GM18868 (cell line): ENCODE data around the gene SYPL1.
A peak's percentile ranks its signal among the peaks of the same experiment; 100 is the strongest.

Experiments
- ATAC-seq: cut with Tn5 transposase; IDR thresholded peaks from one replicate; pipeline ENCODE4 v1.9.1; 2021; ENCODE audit warnings: mild to moderate bottlenecking, moderate library complexity; ENCODE audit not compliant: unreplicated experiment

SYPL1 gene

DNA sequence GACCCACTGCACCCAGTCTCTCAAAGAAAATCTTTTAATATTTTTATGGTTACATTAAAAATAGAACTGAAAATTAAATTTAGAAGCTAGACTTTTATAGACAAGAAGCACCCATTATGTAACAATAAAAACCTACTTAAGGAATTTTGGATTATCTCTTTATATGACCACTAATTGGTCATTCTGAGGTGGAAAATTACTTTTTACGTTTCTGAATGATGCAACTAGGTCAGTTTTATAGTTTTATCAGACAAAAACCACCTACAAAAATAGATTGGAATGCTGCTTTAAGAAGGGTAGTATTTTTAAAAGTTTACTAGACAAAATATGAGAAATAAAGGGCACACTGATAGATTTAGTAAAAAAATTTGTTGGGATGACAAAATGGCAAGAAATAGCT, 16.5 kb downstream of the SYPL1 start:
- ATAC-seq: no peak

DNA sequence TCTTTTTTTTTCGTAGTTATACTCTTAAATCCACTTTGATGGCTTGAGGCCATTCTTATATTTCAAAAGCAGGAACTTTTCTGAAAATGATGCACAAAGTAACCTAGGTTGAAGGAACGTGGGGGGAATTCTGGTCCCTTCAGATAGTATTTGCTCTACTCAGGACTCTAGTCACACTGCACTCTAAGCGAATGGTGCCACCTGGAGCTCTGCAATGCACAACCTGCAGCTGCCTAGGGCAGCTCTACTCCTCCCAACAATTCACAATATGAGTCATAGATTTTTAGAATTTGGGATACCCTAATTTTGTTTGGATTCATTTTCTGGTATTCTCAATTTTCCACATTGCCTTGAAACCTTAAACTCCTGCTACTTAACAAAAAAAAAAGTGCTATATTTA, 17.3 kb downstream of the SYPL1 start:
- ATAC-seq: no peak

DNA sequence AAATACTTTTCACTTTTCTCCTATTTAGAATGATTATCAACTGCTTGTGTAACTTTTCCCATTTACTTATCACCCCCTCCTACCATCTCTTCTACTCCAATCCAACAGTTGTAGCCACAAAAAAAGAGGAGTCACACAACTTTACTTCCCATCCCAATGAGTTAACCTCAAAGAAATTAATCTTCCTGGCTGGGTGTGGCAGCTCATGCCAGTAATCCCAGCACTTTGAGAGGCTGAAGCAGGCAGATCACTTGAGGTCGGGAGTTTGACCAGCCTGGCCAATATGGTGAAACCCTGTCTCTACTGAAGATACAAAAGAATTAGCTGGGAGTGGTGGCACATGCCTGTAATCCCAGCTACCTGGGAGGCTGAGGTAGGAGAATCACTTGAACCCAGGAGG, 19.9 kb downstream of the SYPL1 start:
- no peak for ATAC-seq

DNA sequence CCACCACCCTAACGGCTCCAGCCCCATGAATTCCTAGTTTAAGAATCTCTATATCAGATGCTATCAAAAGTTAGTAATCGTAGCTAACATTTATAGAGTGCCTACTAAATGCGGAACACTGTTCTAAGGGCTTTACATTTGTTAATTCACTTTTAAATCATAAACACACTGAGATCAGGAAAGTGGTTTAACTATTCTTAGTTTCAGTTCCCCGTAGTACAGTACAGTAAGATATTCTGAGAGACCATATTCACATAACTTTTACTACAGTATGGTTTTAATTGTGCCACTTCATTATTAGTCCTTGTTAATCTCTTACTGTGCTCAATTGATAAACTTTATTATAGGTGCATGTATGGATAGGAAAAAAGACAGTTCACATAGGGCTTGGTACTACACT, 22.5 kb downstream of the SYPL1 start:
- ATAC-seq: peak; percentile 92

DNA sequence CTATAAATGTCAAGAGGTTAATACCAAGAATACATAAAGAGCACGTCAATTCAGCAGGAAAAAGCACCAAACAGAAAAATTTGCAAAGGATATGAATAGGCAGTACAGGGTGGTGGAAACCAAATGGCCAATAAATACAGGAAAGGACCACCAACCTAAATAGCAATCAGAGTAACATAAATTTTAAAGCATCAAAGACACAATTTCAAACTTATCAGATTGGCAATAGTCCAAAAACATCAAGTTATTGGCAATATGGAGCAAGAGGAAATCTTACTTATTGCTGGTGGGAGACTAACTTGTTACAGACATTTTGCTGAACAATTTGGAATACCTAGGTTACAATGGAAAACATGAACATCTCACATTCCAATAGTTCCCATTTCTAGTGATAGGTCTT, 24.1 kb downstream of the SYPL1 start:
- ATAC-seq: no peak

DNA sequence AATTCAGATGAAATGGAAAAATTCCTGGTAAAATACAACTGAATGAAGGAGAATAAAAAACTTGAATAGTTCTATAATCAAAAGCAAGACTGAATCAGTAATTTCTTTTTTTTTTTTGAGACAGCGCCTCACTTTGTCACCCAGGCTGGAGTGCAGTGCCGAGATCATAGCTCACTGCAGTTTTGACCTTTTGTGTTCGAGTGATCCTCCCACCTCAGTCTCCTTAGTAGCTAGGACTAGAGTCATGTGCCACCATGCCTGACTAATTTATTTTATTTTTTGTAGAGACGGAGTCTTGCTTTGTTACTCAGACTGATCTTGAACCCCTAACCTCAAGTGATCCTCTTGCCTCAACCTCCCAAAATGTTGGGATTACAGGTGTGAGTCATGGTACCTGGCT, 26.1 kb downstream of the SYPL1 start:
- ATAC-seq: no peak

DNA sequence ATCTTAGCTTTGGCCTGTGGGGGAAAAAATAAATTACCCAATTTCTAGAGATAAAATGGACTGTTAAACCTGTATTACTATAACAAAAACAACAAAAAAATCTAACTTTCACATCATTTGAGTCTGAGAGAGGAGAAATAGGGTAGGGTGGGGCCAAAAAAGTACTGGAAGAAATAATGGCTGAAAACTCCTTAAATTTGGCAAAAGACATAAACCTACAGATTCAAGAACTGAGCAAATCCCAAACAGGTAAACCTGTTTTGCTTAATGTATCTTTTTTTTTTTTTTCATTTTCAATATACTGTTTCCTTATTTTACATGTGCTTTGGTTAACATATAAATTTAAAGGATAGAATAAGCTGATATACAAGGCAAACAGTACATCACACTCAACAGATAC, 27.1 kb downstream of the SYPL1 start:
- no peak for ATAC-seq

DNA sequence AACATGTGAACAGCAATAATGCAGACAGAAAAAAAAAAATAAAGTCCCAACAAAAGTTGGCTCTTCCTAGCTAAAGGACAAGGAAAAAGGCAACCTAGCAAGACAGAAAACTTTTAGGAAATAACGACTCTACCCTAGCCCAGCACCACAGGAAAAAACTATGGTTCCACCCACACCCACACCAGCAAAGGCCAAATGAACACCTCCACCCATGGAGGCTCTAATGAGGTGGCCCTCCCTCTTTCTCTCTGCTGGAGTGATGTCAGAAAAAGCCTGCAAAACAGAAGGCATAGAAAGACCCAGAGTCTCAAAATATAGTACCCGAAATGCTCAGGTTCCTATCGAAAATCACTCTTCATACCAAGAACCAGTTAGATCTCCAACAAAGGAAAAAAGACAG, 28.4 kb downstream of the SYPL1 start:
- ATAC-seq: no peak

DNA sequence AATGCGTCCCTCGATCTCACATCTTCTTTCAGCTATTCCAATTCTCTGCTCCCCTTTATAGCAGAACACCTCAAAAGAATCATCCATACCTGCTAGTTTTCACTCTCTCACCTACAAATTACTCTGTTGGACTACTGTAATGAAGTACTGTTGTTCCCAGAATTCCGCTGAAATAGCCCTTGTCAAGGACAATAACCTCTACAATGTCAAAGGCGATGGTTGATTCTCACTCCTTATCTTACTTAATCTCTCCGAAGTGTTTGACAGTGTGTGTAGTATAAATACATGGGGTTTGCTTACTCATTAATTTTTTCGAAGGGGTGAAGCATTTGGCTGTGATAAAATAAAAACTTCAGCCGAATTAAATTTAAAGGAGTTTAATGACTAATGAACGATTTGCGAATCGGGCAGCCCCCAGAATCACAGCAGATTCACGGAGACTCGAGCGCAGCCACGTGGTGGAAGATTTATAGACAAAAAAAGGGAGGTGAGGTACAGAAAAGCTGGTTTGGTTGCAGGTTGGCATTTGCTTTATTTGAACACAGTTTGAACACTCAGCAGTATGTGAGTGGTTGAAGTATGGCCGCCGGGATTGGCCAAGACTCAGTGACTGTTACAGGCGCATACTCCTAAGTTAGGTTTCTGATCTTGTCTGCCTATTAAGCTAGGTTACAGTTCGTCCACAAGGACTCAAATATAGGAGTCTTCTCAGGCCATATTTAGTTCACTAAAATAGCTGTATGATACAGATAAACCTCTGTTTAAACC, 29.8 kb downstream of the SYPL1 start:
- no peak for ATAC-seq

DNA sequence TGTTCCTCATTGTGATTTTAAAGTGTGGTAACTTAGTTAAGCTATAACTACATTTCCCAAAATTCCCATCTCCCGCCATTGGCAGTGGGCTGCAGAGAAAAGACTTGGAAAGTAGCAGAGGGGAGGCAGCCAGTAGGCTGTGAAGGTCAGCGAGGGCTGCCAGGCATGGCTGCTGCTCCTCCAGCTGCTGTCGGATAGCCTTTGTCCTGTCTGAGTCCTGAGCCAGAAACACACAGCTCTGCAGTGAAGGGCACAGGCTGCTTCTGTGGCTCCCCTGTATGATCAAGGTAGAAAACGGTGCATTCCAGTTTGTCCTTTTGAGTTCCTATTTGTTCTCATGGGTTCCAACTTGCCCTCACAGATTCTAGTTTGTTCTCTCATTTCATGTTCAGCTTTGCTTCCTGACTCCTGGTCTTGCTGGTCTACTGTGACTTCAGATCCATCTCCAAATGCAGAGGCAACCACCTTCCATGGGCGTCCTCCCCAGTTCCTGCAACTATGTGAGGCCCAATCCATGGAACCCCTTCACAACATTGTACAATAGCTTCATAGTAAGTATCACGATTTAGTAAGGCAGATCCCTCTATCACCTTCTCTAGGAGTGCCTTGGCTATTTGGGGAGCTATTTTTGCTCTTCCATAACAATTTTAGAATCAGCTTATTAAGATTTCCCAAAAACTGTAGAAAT, 31.7 kb downstream of the SYPL1 start:
- ATAC-seq: no peak

DNA sequence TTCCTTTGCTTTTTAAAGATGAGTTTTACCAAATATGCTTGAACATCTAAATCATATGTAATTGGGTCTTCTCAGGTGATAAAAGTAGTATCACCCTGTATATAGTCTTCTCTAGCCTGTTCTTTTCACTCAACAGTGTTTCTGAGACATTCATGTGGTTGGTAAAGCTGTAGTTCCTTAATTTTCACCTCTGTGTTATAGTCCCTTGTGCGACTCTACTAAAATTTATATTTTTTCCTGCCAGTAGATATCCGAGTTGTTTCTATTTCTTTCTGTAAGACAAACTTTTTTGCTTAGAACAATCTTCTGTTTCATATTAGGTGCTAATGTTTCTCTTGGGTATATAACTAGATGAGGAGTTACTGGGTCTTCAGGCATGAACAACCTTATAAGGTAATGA, 35.6 kb downstream of the SYPL1 start:
- no peak for ATAC-seq

DNA sequence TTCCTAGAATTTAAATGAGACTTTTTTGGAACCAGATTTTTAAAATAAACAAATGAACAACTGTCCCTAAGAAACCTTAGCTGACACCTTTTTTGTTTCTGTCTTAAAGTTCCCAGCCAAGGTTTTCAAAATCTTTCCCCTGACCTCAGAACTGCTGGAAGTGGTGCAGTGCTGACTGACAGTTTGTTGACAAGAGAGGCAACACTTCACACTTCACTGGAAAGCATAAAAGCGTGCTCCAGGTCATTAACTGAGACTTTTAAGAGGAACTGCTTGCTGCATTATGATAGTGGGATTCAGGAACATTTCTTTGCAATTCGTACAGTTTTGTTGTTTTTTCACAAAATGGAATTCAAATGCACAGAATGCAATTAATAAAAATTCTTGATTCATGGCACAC, 36.2 kb downstream of the SYPL1 start:
- ATAC-seq: no peak

DNA sequence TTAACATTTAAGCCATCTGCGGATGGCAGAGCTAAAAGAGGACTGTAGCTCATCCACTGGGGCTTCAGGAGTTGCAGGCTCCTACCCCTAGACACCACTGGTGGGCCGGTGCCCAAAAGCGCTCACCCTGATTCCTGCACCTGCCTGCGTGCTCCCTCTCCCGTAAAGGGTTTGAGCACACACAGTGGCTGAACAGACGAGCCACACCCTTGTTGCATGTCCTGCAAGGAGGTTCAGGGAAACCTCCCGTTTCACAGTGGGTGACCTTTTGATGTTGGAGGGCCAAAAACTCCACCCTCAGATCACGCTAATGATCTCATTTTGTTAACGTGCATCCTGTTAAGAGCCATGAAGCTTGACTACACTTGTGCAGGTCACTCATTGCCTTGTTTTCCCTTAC, 37.9 kb downstream of the SYPL1 start:
- ATAC-seq: no peak

DNA sequence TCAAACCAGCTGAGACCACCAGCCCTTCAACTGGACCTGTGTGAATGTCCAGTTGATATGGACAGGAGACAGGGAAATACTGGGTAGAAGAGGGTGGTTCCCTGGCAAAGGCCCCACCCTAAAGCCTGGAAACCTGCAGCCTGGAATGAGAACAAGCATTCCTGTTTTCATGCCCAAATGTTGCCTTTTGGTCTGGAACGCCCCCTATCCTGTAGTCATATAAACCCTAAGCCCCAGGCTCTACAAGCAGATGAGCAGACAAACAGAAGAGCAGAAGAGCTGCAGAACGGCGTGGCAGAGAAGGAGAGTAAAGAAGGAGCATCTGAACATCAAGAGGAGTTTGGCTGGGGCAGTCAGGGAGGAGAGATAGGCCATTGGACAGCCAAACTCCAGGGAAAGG, 38.4 kb downstream of the SYPL1 start:
- no peak for ATAC-seq

DNA sequence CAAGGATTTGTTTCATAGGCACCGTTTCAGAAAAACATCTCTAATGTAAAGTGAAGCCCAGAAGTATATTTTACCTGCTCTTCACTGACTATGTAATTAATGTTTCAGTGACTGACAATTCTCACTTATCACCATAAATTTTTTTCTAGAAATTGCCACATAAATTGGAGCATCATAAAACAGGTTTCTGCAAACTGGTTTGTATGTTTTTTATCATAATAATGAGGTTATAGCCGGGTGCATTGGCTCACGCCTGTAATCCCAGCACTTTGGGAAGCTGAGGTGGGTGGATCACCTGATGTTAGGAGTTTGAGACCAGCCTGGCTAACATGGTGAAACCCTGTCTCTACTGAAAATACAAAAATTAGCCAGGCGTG, 39.4 kb downstream of the SYPL1 start:
- ATAC-seq: no peak

DNA sequence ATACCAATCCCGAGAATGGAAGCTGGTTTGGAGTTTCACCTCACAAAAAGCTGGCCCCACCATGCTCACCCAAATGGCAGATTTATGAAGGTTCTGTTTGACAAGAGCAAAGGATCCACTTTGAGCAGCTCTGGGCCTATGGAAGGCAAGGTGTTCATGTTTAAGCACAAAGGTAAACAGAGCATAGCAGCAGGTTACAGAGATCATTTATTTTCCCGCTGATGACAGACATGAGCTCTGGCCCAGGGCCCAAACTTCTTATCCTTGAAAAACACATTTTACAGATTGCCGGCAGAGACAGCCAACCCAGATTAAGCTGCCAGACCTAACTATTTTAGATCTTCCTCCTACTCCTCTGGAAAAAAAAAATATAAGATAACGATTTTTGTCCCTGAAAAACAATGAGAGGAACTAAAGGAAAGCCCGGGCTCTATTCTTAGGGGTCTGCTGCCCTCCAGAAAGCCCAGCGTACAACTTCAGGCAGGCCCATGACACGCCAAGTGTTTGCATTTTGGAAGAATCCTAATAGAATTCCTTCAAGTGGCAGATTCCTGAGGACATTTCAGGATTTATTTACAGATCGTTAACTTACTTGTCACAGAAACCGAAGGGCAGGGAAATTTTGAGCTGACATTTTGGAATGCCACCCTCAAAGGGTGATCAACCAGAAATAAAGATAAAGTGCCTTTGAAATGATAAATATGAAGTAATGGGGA, 40.0 kb downstream of the SYPL1 start:
- ATAC-seq: no peak

DNA sequence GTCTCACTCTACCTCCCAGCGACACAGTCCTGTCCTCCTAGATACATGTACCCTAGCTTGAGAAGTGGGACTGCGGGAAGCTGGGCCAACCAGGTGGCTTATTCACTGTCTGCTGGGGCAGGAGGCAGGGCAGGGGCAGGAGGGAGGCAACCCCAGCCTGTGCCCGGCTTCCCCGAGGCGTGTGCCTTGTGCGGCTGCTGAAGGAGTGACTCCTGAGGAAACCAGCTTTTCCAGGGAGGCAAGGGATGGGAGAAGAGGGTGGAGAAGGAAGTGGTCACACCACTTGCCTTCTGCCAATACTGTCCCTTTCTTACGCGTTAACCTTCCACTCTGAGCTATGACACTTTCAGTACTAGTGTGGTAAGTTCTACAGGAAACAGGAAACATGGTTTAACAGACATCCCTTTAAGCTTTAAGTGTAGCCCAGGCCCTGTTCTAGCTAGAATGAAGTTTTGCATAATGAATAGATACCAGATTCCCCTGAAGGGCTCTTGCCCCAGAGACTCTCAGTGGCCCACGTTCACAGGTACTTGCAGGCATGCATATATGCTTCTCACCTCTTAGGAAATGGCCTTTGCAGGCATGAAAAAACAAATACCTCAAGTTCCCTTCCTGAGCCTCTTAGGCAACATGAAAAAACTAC, 40.6 kb downstream of the SYPL1 start:
- ATAC-seq: peak; percentile 89

DNA sequence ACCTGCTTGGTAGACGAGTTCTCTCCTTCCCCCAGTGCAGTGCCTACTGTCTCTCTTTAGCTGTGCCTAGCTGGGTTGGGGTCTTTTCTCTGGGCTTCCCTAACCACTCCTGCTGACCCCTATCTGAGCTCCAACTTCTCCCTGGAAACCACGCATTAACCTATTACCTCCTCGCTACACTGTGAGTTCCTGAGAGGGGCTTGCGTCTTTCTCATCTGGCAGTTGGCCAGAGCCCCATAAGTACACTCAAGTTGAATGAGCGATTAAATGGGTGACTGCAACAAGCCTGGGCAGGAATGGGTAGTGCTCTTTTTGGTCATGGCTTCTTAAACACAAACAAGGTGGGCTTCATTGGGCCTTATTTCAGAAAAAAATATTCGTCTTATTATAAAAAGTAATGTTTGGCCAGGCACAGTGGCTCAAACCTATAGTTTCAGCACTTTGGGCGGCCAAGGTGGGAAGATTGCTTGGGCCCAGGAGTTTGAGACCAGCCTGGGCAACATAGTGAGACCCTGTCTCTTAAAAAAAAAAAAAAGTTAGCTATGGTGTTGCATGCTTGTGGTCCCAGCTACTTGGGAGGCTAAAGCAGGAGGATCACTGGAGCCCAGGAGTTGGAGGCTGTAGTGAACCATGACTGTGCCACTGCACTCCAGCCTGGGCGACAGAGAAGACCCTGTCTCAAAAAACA, 41.4 kb downstream of the SYPL1 start:
- ATAC-seq: no peak

DNA sequence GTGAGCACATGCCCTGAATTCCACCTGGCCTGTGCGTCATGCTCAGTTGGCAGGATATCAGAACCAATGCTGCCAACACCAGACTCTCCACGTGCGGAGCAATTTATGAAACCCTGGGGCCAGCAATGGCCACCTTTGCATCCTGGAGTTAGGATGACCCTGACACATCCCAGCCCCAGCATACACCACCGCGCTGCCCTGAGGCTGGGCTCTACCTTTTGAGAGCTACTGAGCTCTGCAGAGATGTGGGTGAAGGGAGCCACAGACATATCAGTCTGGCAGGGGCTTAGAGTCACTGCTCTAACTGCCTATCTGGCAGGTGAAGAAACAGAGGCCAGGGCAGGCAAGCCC, 41.9 kb downstream of the SYPL1 start:
- ATAC-seq: no peak

DNA sequence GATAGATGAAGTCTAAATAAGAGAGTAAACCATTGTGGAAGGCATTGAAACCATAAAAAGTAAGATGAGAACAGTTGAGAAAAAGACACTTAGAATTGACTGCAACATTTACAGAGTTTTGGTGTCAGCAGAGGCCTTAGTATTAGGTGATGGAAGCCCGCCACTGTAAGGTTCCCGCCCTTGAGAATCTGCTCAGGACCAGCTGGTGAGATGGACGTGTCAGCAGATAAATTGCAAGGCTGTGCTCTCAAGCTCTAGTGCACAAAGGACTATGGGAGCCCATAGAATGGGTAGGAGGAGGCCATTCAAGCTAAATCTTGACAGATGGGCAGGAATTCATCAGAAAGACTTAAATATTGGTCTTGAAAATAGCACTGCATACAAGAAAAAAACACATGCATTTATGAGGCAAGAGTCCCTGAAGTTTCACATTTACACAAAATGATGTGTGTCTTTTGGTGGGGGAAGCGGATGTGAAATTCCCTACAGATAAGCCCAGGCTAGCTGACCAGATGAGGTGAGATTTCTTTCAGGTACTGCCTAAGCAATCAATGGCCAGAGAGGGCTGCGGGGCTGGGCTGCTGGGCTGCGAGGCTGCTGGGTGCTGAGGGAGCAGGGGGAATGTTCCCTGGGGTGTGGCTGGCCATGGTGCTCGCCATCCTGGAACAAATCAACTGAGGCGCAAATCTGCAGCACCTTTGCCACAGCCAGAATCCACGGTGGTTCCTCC, 42.5 kb downstream of the SYPL1 start:
- ATAC-seq: no peak

DNA sequence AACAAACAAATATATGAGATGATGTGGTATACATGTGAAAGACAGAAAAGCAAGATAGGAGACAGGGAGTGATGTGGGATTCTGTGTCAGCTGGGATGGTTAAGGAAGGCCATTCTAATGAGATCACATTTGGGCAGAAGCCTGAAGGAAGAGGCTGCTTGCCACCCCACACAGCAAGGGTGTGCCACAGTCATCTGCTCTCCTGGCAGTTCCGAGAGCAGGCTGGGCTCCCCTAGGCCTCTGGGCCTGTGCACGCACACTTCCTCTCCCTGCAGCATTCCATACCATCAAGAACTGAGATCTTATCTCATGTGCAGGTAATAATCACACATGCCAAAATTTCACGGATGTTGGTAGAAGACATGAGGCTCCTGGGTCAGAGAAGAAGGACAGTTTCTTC, 43.1 kb downstream of the SYPL1 start:
- no peak for ATAC-seq
